T-cell (primary cell): Measurements from ENCODE around the gene SGSM1. TPM values are rescaled to one million over a fixed set of nuclear protein-coding genes. Genes with fewer than 3 reads are reported as not detected.

Experiments used
- ATAC-seq, 4 experiments: fragments of 200-7000 bp in 3 of 4; fragments of 150-1000 bp in 1 of 4; cut with Tn5 transposase; replicated peaks in 1 of 4; 1 replicate in 3 of 4; 2 replicates in 1 of 4; pipeline ENCODE4 v1.10.0; 2021; ENCODE audit warnings: moderate library complexity in 3 of 4, mild to moderate bottlenecking in 2 of 4, moderate number of reproducible peaks in 1 of 4
- CTCF ChIA-PET, 2 donors: fragments of 300-600 bp; sonication (Branson Sonifier 250); formaldehyde crosslinking; loops; one replicate each; lab custom pipeline; 2022; ENCODE audit warnings: antibody characterized with exemption in 2 of 2; lab: Charles Lee
- POLR2A ChIA-PET, 2 donors: fragments of 300-600 bp; sonication (Branson Sonifier 250); formaldehyde crosslinking; loops; one replicate each; lab custom pipeline; 2022; ENCODE audit warnings: antibody characterized with exemption in 2 of 2; lab: Charles Lee
- DNase-seq, 35 experiments: peaks; one replicate each; pipeline versions ENCODE4 v3.0.0 to v3.0.0-alpha.2; 2013 to 2023
- H3K27ac ChIP-seq: one replicate; pipeline ENCODE4 v1.5.1; 2013; ENCODE audit warnings: low read length
- H3K27me3 ChIP-seq, 2 experiments: replicated peaks in 1 of 2; 1 replicate in 1 of 2; 2 replicates in 1 of 2; pipeline versions ENCODE4 v1.6.1 to v1.7.0; 2013; ENCODE audit warnings: low read length in 1 of 2, mixed read lengths in 1 of 2; ENCODE audit not compliant: control insufficient read depth in 2 of 2, insufficient read depth in 2 of 2; ENCODE audit errors: extremely low read depth in 1 of 2
- H3K36me3 ChIP-seq, 2 donors: 1 replicate in 1 of 2; 2 replicates in 1 of 2; pipeline versions ENCODE4 v1.6.1 to v1.7.0; 2013; ENCODE audit warnings: low read length in 1 of 2; ENCODE audit not compliant: control insufficient read depth in 2 of 2, insufficient read depth in 1 of 2; ENCODE audit errors: extremely low read depth in 1 of 2
- H3K4me1 ChIP-seq, 2 experiments: 1 replicate in 1 of 2; 2 replicates in 1 of 2; pipeline versions ENCODE4 v1.6.1 to v1.7.0; 2013; ENCODE audit warnings: low read length in 2 of 2, mixed read lengths in 1 of 2; ENCODE audit not compliant: insufficient read depth in 2 of 2, control insufficient read depth in 1 of 2; ENCODE audit errors: extremely low read depth in 1 of 2
- H3K4me3 ChIP-seq, 2 donors: 1 replicate in 1 of 2; 2 replicates in 1 of 2; pipeline versions ENCODE4 v1.5.1 to v1.7.0; 2013; ENCODE audit warnings: mild to moderate bottlenecking in 2 of 2, low read length in 1 of 2, moderate library complexity in 1 of 2; ENCODE audit not compliant: control insufficient read depth in 1 of 2; ENCODE audit errors: extremely low read depth in 1 of 2
- H3K9me3 ChIP-seq: 2 replicates; pipeline ENCODE4 v1.7.0; 2013
- H3K27ac Mint-ChIP-seq, 2 donors: one replicate each; pipeline ENCODE4 v1.8.0; 2020 to 2021; ENCODE audit warnings: mild to moderate bottlenecking in 2 of 2, mixed read lengths in 2 of 2
- H3K27me3 Mint-ChIP-seq, 2 donors: one replicate each; pipeline ENCODE4 v1.8.0; 2021 to 2022; ENCODE audit warnings: mixed read lengths in 2 of 2
- H3K36me3 Mint-ChIP-seq: one replicate; pipeline ENCODE4 v1.8.0; 2021; ENCODE audit warnings: mixed read lengths
- H3K4me1 Mint-ChIP-seq, 3 donors: one replicate each; pipeline ENCODE4 v1.8.0; 2020 to 2022; ENCODE audit warnings: mixed read lengths in 3 of 3, mild to moderate bottlenecking in 1 of 3
- H3K4me3 Mint-ChIP-seq, 3 donors: one replicate each; pipeline ENCODE4 v1.8.0; 2020 to 2022; ENCODE audit warnings: mild to moderate bottlenecking in 3 of 3, mixed read lengths in 3 of 3, moderate library complexity in 3 of 3
- H3K9me3 Mint-ChIP-seq, 3 donors: one replicate each; pipeline ENCODE4 v1.8.0; 2020 to 2022; ENCODE audit warnings: mixed read lengths in 3 of 3
- WGBS: methylation state at CpG from one replicate; pipeline ENCODE4 v1.1.5; 2013; ENCODE audit warnings: missing lambda C conversion rate; ENCODE audit not compliant: insufficient coverage; 5-methylcytosine and 5-hydroxymethylcytosine counted together
- total RNA-seq, 35 experiments: library from RNA in 6 of 35; stranded (reverse) in 6 of 35; fragments of 120-200 nt in 1 of 35; gene quantifications; one replicate each; pipeline versions ENCODE4 v1.2.1 to v1.2.4 and lab custom pipeline; 2013 to 2026

SGSM1 gene
- total RNA-seq, 5 donors from 2014 or later (not counting 1 experiment from before 2014, with no cell fraction given), result 0.82 to 2.1 (median 1.7) TPM

DNA sequence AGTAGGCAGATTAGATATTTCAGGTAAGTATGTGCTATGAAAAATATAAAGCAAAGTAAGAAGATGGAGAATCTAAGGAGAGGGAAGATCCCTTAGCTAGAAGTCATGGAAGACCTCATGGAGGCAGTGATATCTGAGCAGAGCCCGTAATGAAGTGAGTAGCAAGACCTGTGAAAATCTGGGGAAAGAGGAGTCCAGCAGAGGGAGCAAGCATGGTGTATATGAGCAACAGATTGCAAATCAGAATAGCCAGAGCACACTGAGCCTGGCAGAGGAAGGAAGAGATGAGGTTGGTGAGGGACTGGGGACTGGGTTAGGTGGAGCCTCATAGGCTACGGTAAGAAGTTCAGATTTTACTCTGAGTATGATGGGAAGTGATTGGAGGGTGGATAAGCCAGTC lies 131.1 kb downstream of the SGSM1 start:
- no peaks in the 10 kb centered on the region for H3K4me1 Mint-ChIP-seq
- no peaks in the 10 kb centered on the region for H3K36me3 ChIP-seq
- no peak overlapping the region for H3K27ac ChIP-seq
- H3K4me3 ChIP-seq, result no peak overlapping the region
- no peak overlapping the region for H3K27ac Mint-ChIP-seq
- no peaks in the 10 kb centered on the region for H3K36me3 Mint-ChIP-seq
- H3K27me3 Mint-ChIP-seq, result peaks cover 0 to 11% of the 10 kb centered on the region in 2 donors
- H3K9me3 Mint-ChIP-seq, result no peaks in the 10 kb centered on the region
- no peak overlapping the region for H3K4me3 Mint-ChIP-seq
- peaks cover 0 to 19% of the 10 kb centered on the region in 2 experiments for H3K27me3 ChIP-seq
- ATAC-seq (no peak), DNase-seq (no peak)
- WGBS, result 6% methylated on average over 2 of the region's 2 CpGs
- ChIA-PET CTCF (interaction anchor here (0.6 to 1.1 kb wide), 2 partner anchors 94 to 112 kb away, joined by 3 read pairs; no protein-coding TSS in a partner anchor), POLR2A (no interaction called here)
- H3K4me1 ChIP-seq, result no peaks in the 10 kb centered on the region
- H3K9me3 ChIP-seq, result no peaks in the 10 kb centered on the region

DNA sequence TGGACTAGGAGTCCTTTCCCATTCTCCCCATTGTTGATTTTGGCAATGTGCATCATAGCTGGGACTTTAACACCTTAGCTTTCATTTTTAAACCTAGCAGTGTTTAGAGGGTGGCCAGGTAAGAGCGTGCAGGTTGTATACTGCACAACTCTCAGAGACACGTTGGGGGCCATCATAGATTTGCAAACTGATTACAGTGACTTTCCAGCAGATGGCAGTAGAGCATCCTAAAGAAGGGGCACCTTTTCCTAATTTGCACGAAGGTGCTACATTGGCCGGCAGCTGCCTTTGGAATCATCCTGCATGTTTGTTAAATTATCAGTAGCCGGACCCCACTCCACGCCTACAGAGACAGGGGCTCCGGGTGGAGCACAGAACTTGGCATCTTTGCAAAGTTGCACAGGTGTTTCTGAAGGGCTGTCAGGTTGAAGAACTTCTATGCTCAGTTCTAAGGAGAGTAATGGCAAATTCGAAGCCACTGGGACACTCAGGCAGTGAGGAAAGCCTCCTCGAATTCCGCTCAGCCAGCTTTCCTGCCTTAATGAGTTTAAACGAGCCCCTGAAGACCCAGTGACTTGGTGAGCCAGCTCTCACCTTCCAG lies 132.8 kb downstream of the SGSM1 start:
- Histone ChIP-seq H3K27me3 (peaks cover 0 to 21% of the 10 kb centered on the region in 2 experiments), H3K36me3 (no peaks in the 10 kb centered on the region), H3K9me3 (no peaks in the 10 kb centered on the region), H3K27ac (no peak overlapping the region), H3K4me1 (no peaks in the 10 kb centered on the region), H3K4me3 (no peak overlapping the region)
- DNase-seq (peak in 14 of 35 experiments; percentile 2 to 68 (median 12)), ATAC-seq (peak in 2 of 4 experiments; percentile 43 to 50)
- Mint-ChIP-seq H3K4me3 (no peak overlapping the region), H3K27ac (no peak overlapping the region), H3K36me3 (no peaks in the 10 kb centered on the region), H3K4me1 (no peaks in the 10 kb centered on the region), H3K27me3 (peaks cover 4 to 11% of the 10 kb centered on the region in 2 donors), H3K9me3 (no peaks in the 10 kb centered on the region)
- WGBS, result 20% methylated on average over 10 of the region's 11 CpGs
- ChIA-PET POLR2A (no interaction called here), CTCF (interaction anchor here in 1 of 2 donors (0.7 kb wide), 1 partner anchor 8 kb away, joined by 3 read pairs; no protein-coding TSS in a partner anchor)

DNA sequence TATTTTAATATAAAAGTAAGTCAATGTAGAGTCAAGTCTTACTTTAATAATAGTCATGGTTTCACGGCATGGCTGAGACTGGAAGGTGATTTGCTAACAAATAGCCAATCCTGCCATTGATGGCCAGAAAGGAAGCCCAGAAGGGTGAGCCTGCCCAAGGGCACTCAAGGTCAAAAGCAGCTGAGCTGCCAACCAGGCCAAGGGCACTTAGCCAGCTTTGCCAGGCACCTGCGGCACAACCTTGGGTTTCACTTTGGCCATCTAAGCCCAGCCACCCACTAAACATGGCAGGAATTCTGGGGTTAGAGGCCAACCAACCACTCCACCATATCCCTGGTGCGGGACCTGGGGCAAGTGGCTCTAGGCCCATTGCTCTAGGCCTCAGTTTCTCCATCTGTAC lies 136.3 kb downstream of the SGSM1 start:
- 77% methylated on average over 2 of the region's 3 CpGs for WGBS
- POLR2A ChIA-PET, result no interaction called here
- no peaks in the 10 kb centered on the region for H3K36me3 ChIP-seq
- no peak for DNase-seq
- CTCF ChIA-PET, result interaction anchor here in 1 of 2 donors (0.6 kb wide), 1 partner anchor 12 kb away, joined by 9 read pairs; no protein-coding TSS in a partner anchor
- H3K4me3 ChIP-seq, result no peak overlapping the region
- no peaks in the 10 kb centered on the region for H3K36me3 Mint-ChIP-seq
- H3K4me3 Mint-ChIP-seq, result no peak overlapping the region
- no peak overlapping the region for H3K27ac Mint-ChIP-seq
- H3K27me3 Mint-ChIP-seq, result peaks cover 4 to 31% of the 10 kb centered on the region in 2 donors
- H3K4me1 Mint-ChIP-seq, result no peaks in the 10 kb centered on the region
- H3K27ac ChIP-seq, result no peak overlapping the region
- H3K9me3 ChIP-seq, result no peaks in the 10 kb centered on the region
- ATAC-seq, result no peak
- peaks cover 0 to 36% of the 10 kb centered on the region in 2 experiments for H3K27me3 ChIP-seq
- H3K4me1 ChIP-seq, result no peaks in the 10 kb centered on the region
- H3K9me3 Mint-ChIP-seq, result no peaks in the 10 kb centered on the region

DNA sequence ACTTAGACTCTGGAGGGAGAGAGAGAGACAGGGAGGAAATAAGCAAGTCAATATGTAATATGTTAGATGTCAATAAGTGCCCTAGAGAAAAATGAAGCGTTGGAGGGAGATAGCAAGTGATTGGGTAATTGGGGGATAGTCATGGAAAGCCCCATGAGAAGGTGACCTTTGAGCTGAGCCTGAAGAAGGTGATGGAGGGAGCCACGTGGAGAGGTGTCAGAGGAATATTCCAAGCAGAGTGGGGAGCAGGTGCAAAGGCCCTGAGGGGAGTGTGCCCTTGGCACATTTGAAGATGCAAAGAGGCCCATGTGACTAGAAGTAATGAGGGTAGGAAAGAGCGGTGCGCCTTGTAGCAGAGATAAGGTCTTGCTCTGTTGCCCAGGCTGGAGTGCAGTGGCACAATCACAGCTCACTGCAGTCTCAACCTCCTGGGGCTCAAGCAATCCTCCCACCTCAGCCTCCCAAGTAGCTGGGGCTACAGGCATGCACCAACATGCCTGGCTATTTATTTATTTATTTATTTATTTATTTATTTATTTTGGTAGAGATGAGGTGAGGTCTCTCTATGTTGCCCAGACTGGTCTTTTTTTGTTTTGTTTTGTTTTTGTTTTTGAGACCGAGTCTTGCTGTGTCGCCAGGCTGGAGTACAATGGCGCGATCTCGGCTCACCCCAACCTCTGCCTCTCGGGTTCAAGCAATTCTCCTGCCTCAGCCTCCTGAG lies 138.4 kb downstream of the SGSM1 start:
- CTCF ChIA-PET, result interaction anchor here in 1 of 2 donors (0.9 kb wide), 1 partner anchor 111 kb away, joined by 3 read pairs; no protein-coding TSS in a partner anchor
- H3K27ac Mint-ChIP-seq, result no peak overlapping the region
- Histone ChIP-seq H3K27ac (no peak overlapping the region), H3K4me1 (no peaks in the 10 kb centered on the region), H3K36me3 (no peaks in the 10 kb centered on the region), H3K27me3 (peaks cover 0 to 36% of the 10 kb centered on the region in 2 experiments), H3K9me3 (no peaks in the 10 kb centered on the region), H3K4me3 (no peak overlapping the region)
- DNase-seq, result no peak
- no peak for ATAC-seq
- H3K9me3 Mint-ChIP-seq, result no peaks in the 10 kb centered on the region
- WGBS, result 84% methylated on average over 6 of the region's 10 CpGs
- no peak overlapping the region for H3K4me3 Mint-ChIP-seq
- no peaks in the 10 kb centered on the region for H3K4me1 Mint-ChIP-seq
- POLR2A ChIA-PET, result no interaction called here
- H3K36me3 Mint-ChIP-seq, result no peaks in the 10 kb centered on the region
- peaks cover 23 to 43% of the 10 kb centered on the region in 2 donors for H3K27me3 Mint-ChIP-seq

- Mint-ChIP-seq H3K27ac (no peak overlapping the region), H3K4me1 (peaks cover 0 to 5% (median 0%) of the 10 kb centered on the region in 3 donors), H3K27me3 (peaks cover 33 to 52% of the 10 kb centered on the region in 2 donors), H3K9me3 (no peaks in the 10 kb centered on the region), H3K4me3 (no peak overlapping the region), H3K36me3 (no peaks in the 10 kb centered on the region)
- H3K4me1 ChIP-seq, result no peaks in the 10 kb centered on the region
- WGBS, result 88% methylated on average over 1 of the region's 4 CpGs
- H3K36me3 ChIP-seq, result no peaks in the 10 kb centered on the region
- ChIA-PET CTCF (no interaction called here), POLR2A (no interaction called here)
- DNase-seq, result no peak
- no peaks in the 10 kb centered on the region for H3K9me3 ChIP-seq
- ATAC-seq, result no peak
- H3K27me3 ChIP-seq, result peaks cover 0 to 39% of the 10 kb centered on the region in 2 experiments
- no peak overlapping the region for H3K27ac ChIP-seq
- H3K4me3 ChIP-seq, result no peak overlapping the region
Observed at GRCh38 chr22:24945430-24945829, 139.4 kb downstream of the SGSM1 start.

DNA sequence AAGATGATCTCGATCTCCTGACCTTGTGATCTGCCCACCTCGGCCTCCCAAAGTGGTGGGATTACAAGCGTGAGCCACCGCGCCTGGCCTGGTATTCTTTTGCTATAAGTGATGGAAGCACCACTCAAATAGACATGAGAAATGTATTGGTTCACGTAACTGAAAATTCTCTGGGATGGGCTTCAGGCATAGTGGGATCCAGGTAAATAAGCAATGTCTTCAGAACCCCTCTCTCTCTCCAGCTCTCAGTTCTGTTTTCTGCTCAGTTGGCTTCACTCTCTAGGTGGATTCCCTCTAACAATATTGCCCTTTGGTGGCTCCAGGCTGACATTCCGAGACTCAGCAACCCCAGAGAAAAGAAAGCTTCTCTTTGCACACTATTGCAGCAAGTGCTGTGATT lies 141.4 kb downstream of the SGSM1 start:
- DNase-seq (no peak), ATAC-seq (no peak)
- CTCF ChIA-PET, result interaction anchor here in 1 of 2 donors (0.6 kb wide), 1 partner anchor 33 kb away, joined by 3 read pairs; no protein-coding TSS in a partner anchor
- WGBS, result 83% methylated on average over 4 of the region's 7 CpGs
- Mint-ChIP-seq H3K27me3 (peaks cover 44 to 65% of the 10 kb centered on the region in 2 donors), H3K36me3 (no peaks in the 10 kb centered on the region), H3K27ac (no peak overlapping the region), H3K9me3 (no peaks in the 10 kb centered on the region), H3K4me1 (peaks cover 7 to 14% (median 7%) of the 10 kb centered on the region in 3 donors), H3K4me3 (no peak overlapping the region)
- POLR2A ChIA-PET, result no interaction called here
- H3K4me3 ChIP-seq, result no peak overlapping the region
- H3K27me3 ChIP-seq, result peaks cover 0 to 55% of the 10 kb centered on the region in 2 experiments
- no peaks in the 10 kb centered on the region for H3K9me3 ChIP-seq
- H3K36me3 ChIP-seq, result no peaks in the 10 kb centered on the region
- H3K4me1 ChIP-seq, result peaks cover 0 to 10% of the 10 kb centered on the region in 2 experiments
- no peak overlapping the region for H3K27ac ChIP-seq
